WTC11 (cell line): ENCODE results near the gene GRIP2. TPM values are rescaled to one million over a fixed set of nuclear protein-coding genes. Genes with fewer than 3 reads are reported as not detected.

ENCODE experiments used
- ATAC-seq: fragments of 200-7000 bp; cut with Tn5 transposase; 2 replicates; pipeline ENCODE4 v1.10.0; 2021; ENCODE audit warnings: mild to moderate bottlenecking, moderate library complexity
- CTCF ChIA-PET: fragments of 300-600 bp; sonication (Branson Sonifier 250); formaldehyde crosslinking; loops from one replicate; lab custom pipeline; 2021; ENCODE audit warnings: antibody characterized with exemption; lab: Charles Lee
- POLR2A ChIA-PET: fragments of 350-600 bp; sonication (Branson Sonifier 250); formaldehyde crosslinking; loops from one replicate; lab custom pipeline; 2021; ENCODE audit warnings: antibody characterized with exemption; lab: Charles Lee
- DNase-seq: peaks from one replicate; pipeline ENCODE4 v3.0.0; 2021; ENCODE audit warnings: low spot score
- H3K27ac Mint-ChIP-seq: 2 replicates; pipeline ENCODE4 v1.8.0; 2021; ENCODE audit warnings: mixed read lengths
- H3K27me3 Mint-ChIP-seq: 2 replicates; pipeline ENCODE4 v1.8.0; 2021; ENCODE audit warnings: low read depth, mild to moderate bottlenecking, moderate library complexity, mixed read lengths
- H3K36me3 Mint-ChIP-seq: 2 replicates; pipeline ENCODE4 v1.8.0; 2021; ENCODE audit warnings: mixed read lengths
- H3K4me1 Mint-ChIP-seq: 2 replicates; pipeline ENCODE4 v1.8.0; 2022; ENCODE audit warnings: mixed read lengths
- H3K4me3 Mint-ChIP-seq: 2 replicates; pipeline ENCODE4 v1.8.0; 2021; ENCODE audit warnings: mild to moderate bottlenecking, moderate library complexity, mixed read lengths
- H3K9me3 Mint-ChIP-seq: 2 replicates; pipeline ENCODE4 v1.8.0; 2021; ENCODE audit warnings: mixed read lengths
- ATF1 ChIP-seq: sonication (generic); formaldehyde crosslinking; IDR thresholded peaks from 2 replicates; pipeline ENCODE4 v1.8.1; 2023; ENCODE audit warnings: mild to moderate bottlenecking, moderate library complexity, missing genetic modification reagents
- CBFB ChIP-seq: sonication (generic); formaldehyde crosslinking; IDR thresholded peaks from 2 replicates; pipeline ENCODE4 v1.8.1; 2022; ENCODE audit warnings: mild to moderate bottlenecking, low read depth, missing genetic modification reagents
- CREB1 ChIP-seq: sonication (generic); formaldehyde crosslinking; IDR thresholded peaks from 2 replicates; pipeline ENCODE4 v1.8.0; 2023; ENCODE audit warnings: mild to moderate bottlenecking, missing genetic modification reagents
- CREM ChIP-seq: sonication (generic); formaldehyde crosslinking; IDR thresholded peaks from 2 replicates; pipeline ENCODE4 v1.8.1; 2022; ENCODE audit warnings: mild to moderate bottlenecking, missing genetic modification reagents, moderate library complexity
- FOXK1 ChIP-seq: sonication (generic); formaldehyde crosslinking; IDR thresholded peaks from 2 replicates; pipeline ENCODE4 v1.8.0; 2022; ENCODE audit warnings: mild to moderate bottlenecking, moderate library complexity, missing genetic modification reagents
- FOXP1 ChIP-seq: sonication (generic); formaldehyde crosslinking; IDR thresholded peaks from 2 replicates; pipeline ENCODE4 v1.8.0; 2022; ENCODE audit warnings: missing genetic modification reagents, mild to moderate bottlenecking, moderate library complexity, borderline replicate concordance
- FOXP4 ChIP-seq: sonication (generic); formaldehyde crosslinking; IDR thresholded peaks from 2 replicates; pipeline ENCODE4 v1.8.0; 2022; ENCODE audit warnings: mild to moderate bottlenecking, missing genetic modification reagents
- GTF2I ChIP-seq: fragments of 250-450 bp; sonication (Bioruptor Pico); conservative IDR thresholded peaks from 2 replicates; pipeline ENCODE4 v1.4.0; 2021; ENCODE audit warnings: mild to moderate bottlenecking
- HMGA2 ChIP-seq: fragments of 250-450 bp; sonication (Bioruptor Pico); IDR thresholded peaks from 2 replicates; pipeline ENCODE4 v1.4.0; 2021; ENCODE audit warnings: mild to moderate bottlenecking, moderate library complexity
- IRF2 ChIP-seq: sonication (generic); formaldehyde crosslinking; IDR thresholded peaks from 2 replicates; pipeline ENCODE4 v1.8.0; 2022; ENCODE audit warnings: low read depth, missing genetic modification reagents, borderline replicate concordance
- KAT7 ChIP-seq: sonication (generic); formaldehyde crosslinking; IDR thresholded peaks from 2 replicates; pipeline ENCODE4 v1.8.1; 2023; ENCODE audit warnings: missing genetic modification reagents, mild to moderate bottlenecking, borderline replicate concordance
- NFYB ChIP-seq: sonication (generic); formaldehyde crosslinking; conservative IDR thresholded peaks from 2 replicates; pipeline ENCODE4 v1.8.0; 2022; ENCODE audit warnings: low read depth, missing genetic modification reagents
- NR2C2 ChIP-seq: sonication (generic); formaldehyde crosslinking; IDR thresholded peaks from 2 replicates; pipeline ENCODE4 v1.8.0; 2022; ENCODE audit warnings: mild to moderate bottlenecking, missing genetic modification reagents
- PRDM15 ChIP-seq: sonication (generic); formaldehyde crosslinking; IDR thresholded peaks from 2 replicates; pipeline ENCODE4 v1.8.0; 2022; ENCODE audit warnings: missing genetic modification reagents
- RELA ChIP-seq: sonication (generic); formaldehyde crosslinking; IDR thresholded peaks from 2 replicates; pipeline ENCODE4 v1.8.1; 2022; ENCODE audit warnings: missing genetic modification reagents, mild to moderate bottlenecking, borderline replicate concordance
- SMAD4 ChIP-seq: sonication (generic); formaldehyde crosslinking; IDR thresholded peaks from 2 replicates; pipeline ENCODE4 v1.8.0; 2022; ENCODE audit warnings: mild to moderate bottlenecking, missing genetic modification reagents
- STAT6 ChIP-seq: sonication (generic); formaldehyde crosslinking; conservative IDR thresholded peaks from 2 replicates; pipeline ENCODE4 v1.8.1; 2023; ENCODE audit warnings: mild to moderate bottlenecking, low read depth, missing genetic modification reagents, moderate library complexity
- TCF7 ChIP-seq: sonication (generic); formaldehyde crosslinking; IDR thresholded peaks from 2 replicates; pipeline ENCODE4 v1.8.0; 2022; ENCODE audit warnings: mild to moderate bottlenecking, low read depth, missing genetic modification reagents, moderate library complexity
- ZNF138 ChIP-seq: sonication (generic); formaldehyde crosslinking; conservative IDR thresholded peaks from 2 replicates; pipeline ENCODE4 v1.8.1; 2022; ENCODE audit warnings: mild to moderate bottlenecking, moderate library complexity, missing genetic modification reagents
- ZNF317 ChIP-seq: sonication (generic); formaldehyde crosslinking; IDR thresholded peaks from 2 replicates; pipeline ENCODE4 v1.8.1; 2023; ENCODE audit warnings: low read depth, mild to moderate bottlenecking, moderate library complexity, missing genetic modification reagents, borderline replicate concordance
- ZNF416 ChIP-seq: fragments of 250-450 bp; sonication (Bioruptor Pico); IDR thresholded peaks from 2 replicates; pipeline ENCODE4 v1.9.0; 2021; ENCODE audit warnings: mild to moderate bottlenecking, inconsistent platforms
- ZNF671 ChIP-seq: fragments of 250-450 bp; sonication (Bioruptor Pico); IDR thresholded peaks from 2 replicates; pipeline ENCODE4 v1.8.0; 2021; ENCODE audit warnings: mild to moderate bottlenecking
- total RNA-seq: library from RNA; stranded (reverse); gene quantifications from 3 replicates; pipeline ENCODE4 v1.2.3, GENCODE V29; 2021

GRIP2 gene
- total RNA-seq, 1 experiment from 2014 or later = 12.0 TPM

GRCh38 chr3:14509796-14510100 lies 30.4 kb downstream of the GRIP2 start:
- Mint-ChIP-seq H3K27me3 (no peaks in the 10 kb centered on the region; the same call in 1 of the 2 replicates), H3K4me1 (peaks cover 9% of the 10 kb centered on the region; the same call in 1 of the 2 replicates), H3K9me3 (no peaks in the 10 kb centered on the region)
- ChIA-PET CTCF (interaction anchor here (0.7 to 2.5 kb wide), 26 partner anchors 8 to 306 kb away, joined by 3 to 58 read pairs (median 8); partner anchors contain the start of genes CCDC174 and GRIP2), POLR2A (no interaction called here)
- no peak for DNase-seq
- no peak for ATAC-seq
- TF ChIP-seq CREM (CRISPR knock-in tag) = no peak
- TF ChIP-seq STAT6 = no peak
- TF ChIP-seq ZNF416 (CRISPR knock-in tag) = no peak
- no peak for TF ChIP-seq PRDM15 (CRISPR knock-in tag)
- TF ChIP-seq ZNF671 (CRISPR knock-in tag) = no peak
- TF ChIP-seq CBFB (CRISPR knock-in tag) = no peak
- TF ChIP-seq SMAD4 (CRISPR knock-in tag) = no peak
- no peak for TF ChIP-seq KAT7 (CRISPR knock-in tag)
- TF ChIP-seq HMGA2 (CRISPR knock-in tag) = no peak
- no peak for TF ChIP-seq IRF2
- no peak for TF ChIP-seq GTF2I (CRISPR knock-in tag)
- TF ChIP-seq ZNF317 = no peak
- TF ChIP-seq FOXP1 = no peak
- no peak for TF ChIP-seq FOXK1 (CRISPR knock-in tag)
- TF ChIP-seq FOXP4 (CRISPR knock-in tag) = no peak
- TF ChIP-seq RELA (CRISPR knock-in tag) = no peak
- TF ChIP-seq, all 79 proteins: peak for 0
- Mint-ChIP-seq H3K27ac (no peak overlapping the region), H3K36me3 (no peaks in the 10 kb centered on the region), H3K4me3 (no peak overlapping the region)

GRCh38 chr3:14508966-14509795 lies 31.0 kb downstream of the GRIP2 start:
- H3K9me3 Mint-ChIP-seq = no peaks in the 10 kb centered on the region
- H3K27me3 Mint-ChIP-seq = no peaks in the 10 kb centered on the region; the same call in 1 of the 2 replicates
- POLR2A ChIA-PET = no interaction called here
- peak; percentile 95 for DNase-seq
- peak; percentile 86 for ATAC-seq
- H3K27ac Mint-ChIP-seq = no peak overlapping the region
- H3K36me3 Mint-ChIP-seq = no peaks in the 10 kb centered on the region
- peaks cover 9% of the 10 kb centered on the region; the same call in 1 of the 2 replicates for H3K4me1 Mint-ChIP-seq
- H3K4me3 Mint-ChIP-seq = peak overlapping the region; percentile 70
- CTCF ChIA-PET = interaction anchor here (0.6 to 2.5 kb wide), 39 partner anchors 8 to 1232 kb away, joined by 3 to 58 read pairs (median 6); partner anchors contain the start of genes CCDC174 and GRIP2
- TF ChIP-seq ZNF138 = no peak
- no peak for TF ChIP-seq CREB1 (CRISPR knock-in tag)
- no peak for TF ChIP-seq FOXP1
- TF ChIP-seq PRDM15 (CRISPR knock-in tag) = no peak
- TF ChIP-seq NFYB (CRISPR knock-in tag) = no peak
- no peak for TF ChIP-seq ATF1 (CRISPR knock-in tag)
- TF ChIP-seq IRF2 = no peak
- TF ChIP-seq NR2C2 (CRISPR knock-in tag) = no peak
- no peak for TF ChIP-seq TCF7 (CRISPR knock-in tag)
